Left cardiac atrium (tissue), 4 donors: ENCODE results near the gene TTC6. TPM values are rescaled to one million over a fixed set of nuclear protein-coding genes. Genes with fewer than 3 reads are reported as not detected.

Source experiments
- ATAC-seq, 2 donors: fragments of 200-7000 bp; cut with Tn5 transposase; one replicate each; pipeline ENCODE4 v1.9.1; 2020; ENCODE audit warnings: mild to moderate bottlenecking in 2 of 2, moderate library complexity in 2 of 2
- DNase-seq: peaks from one replicate; pipeline ENCODE4 v3.0.0-alpha.2; 2020
- intact Hi-C, 2 donors: fragments of 100-400 bp; cut with DNase I; formaldehyde crosslinking; loops; one replicate each; pipeline versions ENCODE4 v1.14.1 to v1.15.1; 2022 to 2023
- total RNA-seq, 2 donors: library from RNA; stranded (reverse); fragmentation: NEBNext Ultra II Directional; extraction: Animal tissue kit (Norgen Biotek cat#: 25700); gene quantifications; one replicate each; pipeline ENCODE4 v1.2.1, GENCODE V29; 2021
- donor health status: DM: no; HTN: yes; CAD: no.
- donor health status: DM: no; HTN: yes; CAD: no; lungs with severe emphysema.
- donor health status: DM: yes; HTN: yes; CAD: no.
- donor health status: Dilated cardiomyopathy.

The TTC6 gene
- total RNA-seq, 2 donors from 2014 or later: not detected

DNA sequence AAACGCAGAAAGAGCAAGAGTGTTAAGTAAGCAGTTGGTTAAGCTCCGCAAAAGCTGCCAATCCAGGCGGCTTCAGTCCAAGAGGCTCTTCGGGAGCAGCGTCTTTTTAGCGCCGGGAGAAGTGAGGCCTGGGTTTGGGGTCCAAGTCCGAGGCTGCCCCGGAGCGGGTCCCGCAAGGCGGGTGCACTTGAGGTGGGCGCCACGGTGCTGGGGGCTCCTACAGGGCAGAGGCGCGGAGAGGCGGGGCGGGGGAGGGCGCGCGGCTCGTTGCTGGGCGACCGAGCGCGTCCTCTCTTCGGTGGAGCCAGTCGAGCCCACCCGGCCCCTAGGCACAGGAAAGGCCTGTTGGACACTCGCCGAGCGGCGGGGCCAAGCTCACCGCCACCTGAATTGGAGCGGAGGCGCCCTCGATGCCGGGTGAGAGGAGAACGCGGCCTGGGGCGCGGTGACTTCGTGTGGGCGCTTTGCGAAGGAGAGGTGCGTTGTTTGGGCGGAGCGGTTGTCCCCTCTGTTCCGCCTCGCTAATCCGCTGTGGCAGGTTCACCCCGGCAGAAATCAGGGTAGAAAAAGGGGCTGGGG lies 15.6 kb downstream of the TTC6 start:
- ATAC-seq (no peak), DNase-seq (no peak)
- intact Hi-C loops: no loop called here

DNA sequence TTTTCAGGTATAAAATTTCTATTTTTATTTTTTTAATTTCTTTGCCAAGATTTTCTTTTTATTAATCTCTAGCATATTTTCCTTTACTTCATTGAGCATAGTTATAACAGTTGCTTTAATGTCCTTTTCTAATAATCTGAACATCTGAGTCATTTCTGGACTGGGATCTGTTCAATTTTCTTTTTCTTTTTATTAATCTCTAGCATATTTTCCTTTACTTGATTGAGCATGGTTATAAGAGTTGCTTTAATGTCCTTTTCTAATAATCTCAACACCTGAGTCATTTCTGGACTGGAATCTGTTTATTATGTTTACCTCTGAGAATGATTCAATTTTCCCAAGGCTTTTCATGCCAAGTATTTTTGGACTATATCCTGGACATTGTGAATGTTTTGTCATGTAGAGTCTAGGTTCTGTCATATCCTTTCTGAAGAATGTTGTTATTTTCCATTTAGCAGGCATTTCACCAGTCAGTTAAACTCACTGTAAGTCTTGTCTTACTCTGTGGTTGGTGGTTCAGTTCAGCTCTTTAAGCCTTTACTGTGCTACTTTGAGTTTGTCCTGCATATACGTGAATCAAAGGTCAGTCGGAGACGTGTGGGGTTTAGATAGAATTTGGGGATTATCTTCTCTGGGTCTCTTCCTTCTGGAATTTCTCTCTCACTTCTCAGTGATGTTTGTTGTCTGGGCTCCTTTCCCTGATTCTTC lies 20.3 kb downstream of the TTC6 start:
- DNase-seq (no peak), ATAC-seq (no peak)
- intact Hi-C loops: no loop called here

DNA sequence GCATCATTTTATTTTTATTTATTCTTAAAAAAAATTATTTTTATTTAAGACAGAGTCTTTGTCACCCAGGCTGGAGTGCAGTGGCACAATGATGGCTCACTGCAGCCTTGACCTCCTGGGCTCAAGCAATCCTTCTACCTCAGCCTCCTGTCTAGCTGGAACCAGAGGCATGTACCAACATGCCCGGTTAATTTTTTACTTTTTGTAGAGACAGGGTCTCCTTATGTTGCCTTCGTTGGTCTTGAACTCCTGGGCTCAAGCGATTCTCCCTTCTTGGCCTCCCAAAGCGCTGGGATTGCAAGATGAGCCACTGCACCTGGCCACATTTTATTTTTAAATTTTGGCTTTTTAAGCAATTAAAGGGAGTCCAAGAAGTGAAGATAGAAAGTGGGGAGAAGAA lies 21.4 kb downstream of the TTC6 start:
- ATAC-seq (no peak), DNase-seq (no peak)
- intact Hi-C loops: no loop called here

DNA sequence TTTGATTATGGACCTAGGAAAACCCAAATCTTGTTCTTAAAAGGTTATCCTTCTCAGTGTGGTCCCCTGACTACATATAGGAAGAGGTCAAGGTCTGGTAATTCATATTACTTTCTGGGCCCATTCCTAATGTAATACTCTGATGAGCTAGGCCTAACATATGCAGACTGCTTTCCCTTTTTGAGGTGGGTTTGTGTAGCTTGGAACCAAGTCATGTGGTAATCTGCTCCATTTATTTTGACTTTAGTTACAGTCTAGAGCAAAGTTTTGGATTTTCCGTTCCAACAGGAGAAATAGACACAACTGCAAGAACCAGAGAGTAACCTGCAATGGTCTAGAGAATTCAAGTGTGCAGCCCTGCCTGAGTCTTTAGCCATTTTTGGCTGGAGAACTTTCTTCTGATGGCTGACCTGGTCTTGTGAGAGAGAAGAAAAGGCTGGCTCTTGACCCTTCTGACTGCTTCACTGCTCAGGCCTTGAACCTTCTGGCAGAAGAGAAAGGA lies 22.5 kb downstream of the TTC6 start:
- no peak for ATAC-seq
- intact Hi-C loops: no loop called here
- no peak for DNase-seq

DNA sequence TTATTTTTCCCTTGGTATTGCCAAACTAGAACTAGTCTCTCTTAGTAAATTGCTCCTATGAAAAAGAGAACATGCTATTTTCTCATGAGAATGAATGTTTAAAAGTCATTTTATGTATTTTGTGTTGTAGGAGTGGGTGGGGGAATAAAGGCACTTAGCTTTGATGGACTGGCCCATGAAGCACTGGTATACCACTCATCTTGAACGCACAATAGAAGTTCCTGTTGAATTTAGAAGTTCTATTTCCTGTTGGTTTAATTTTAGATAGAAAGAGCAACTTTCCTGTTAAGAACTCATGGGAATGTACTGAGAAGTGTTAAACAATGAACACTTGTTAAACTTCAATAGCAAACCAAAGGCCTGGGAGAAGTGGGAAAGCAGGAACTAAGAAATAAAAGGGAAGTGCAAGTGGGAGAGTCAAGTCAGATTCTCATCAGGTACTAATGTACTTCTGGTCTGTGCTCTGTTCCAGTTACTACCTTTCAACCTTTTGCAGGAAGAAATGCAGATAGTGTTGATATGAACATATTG lies 23.1 kb downstream of the TTC6 start:
- no peak for DNase-seq
- intact Hi-C loops: no loop called here
- ATAC-seq: no peak

DNA sequence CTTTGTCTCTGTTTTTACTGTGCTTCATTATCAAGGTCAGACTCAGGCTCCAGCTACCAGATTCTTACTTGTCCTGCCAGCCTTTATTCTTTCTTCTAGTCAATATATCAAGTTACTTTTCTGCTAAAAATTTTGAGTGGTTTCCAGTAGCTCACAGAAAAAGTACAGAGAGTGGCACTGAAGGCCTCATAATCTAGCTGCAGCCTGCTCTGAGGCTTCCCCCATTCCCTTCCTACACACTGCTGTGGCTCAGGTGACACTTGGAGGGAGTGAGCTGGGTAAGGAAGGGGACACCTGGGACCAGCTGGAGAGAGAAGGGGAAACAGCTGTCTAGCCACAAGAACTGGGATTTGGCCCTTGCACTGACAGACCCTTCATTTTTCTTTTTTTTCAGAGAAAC lies 25.4 kb downstream of the TTC6 start:
- intact Hi-C loops: no loop called here
- ATAC-seq (no peak), DNase-seq (no peak)

DNA sequence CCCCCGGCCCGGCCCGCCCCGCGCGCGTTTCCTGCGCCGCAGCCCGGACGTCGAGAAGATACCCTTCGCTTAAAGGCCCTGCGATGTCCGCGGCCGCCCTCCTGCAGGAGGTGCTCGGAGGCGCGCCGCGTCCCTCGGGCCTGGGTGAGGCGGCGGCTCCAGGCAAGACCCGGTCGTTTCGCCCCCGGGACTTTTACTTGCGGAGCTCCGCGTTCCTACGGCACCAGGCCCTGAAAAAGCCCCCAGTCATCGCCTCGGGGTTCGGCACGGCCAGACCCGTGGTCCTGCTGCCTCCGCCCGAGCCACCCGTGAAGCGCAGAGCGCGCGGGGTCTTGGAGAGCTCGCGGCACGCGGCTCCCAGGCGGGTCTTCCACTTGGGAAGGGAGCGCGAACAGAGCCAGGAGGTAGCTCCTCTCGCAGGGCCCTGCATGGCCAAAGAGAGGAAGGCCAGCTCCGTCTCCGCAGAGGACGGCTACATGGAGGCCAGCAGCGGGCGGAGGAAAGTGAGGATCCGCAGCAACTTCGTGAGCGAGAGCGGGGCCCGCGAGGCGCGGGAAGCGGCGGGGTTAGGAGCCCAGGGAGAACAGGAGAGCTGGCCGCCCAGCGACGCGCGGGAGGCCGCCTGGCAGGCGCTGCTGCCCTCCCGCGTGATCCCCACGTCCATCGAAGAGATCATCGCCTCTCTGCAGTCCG lies 26.9 kb downstream of the TTC6 start:
- ATAC-seq (no peak), DNase-seq (no peak)
- intact Hi-C loops: no loop called here

DNA sequence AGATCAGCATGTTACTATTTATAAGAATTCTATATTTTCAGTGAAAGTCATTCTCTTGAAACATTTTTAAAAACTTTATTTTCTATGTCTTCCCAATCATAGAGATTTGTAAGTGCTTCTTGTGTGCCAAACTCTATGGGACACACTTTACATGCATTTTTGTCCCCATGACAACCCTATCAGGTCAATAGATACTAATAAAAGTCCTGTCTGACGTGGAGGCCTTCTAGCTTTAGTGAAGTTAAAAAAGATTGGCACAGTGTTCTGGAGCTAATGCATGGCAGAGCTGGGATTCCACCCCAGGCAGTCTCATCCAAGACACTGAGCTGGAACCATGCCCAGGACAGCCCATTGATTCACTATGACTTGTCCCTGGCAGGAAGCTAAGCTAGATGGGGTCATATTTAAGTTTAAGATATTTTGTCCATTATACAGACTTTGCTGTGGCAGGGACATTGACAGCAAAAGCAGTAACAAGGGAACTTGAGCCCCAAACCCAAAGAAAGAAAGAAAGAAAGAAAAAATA lies 28.1 kb downstream of the TTC6 start:
- ATAC-seq (no peak), DNase-seq (no peak)
- intact Hi-C loops: no loop called here

DNA sequence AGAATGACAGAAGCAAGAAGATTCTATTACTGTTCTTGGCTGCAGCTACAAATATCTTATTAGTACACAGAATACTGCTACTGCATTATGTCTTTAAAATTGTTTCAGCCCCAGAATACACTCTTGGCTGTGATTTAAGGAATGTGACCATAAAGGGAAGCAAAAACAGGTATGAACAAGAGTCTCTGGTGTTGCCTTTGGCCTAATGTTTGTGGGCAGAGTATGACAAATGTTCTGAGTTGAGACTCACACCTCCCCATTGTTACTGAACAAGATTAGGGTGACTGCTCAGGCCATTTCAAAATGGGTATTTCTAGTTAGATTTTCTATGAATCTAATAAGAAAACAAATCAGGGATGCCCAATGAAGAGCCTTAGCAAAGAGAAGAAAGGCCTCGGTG lies 28.5 kb downstream of the TTC6 start:
- DNase-seq (no peak), ATAC-seq (no peak)
- intact Hi-C loops: no loop called here

DNA sequence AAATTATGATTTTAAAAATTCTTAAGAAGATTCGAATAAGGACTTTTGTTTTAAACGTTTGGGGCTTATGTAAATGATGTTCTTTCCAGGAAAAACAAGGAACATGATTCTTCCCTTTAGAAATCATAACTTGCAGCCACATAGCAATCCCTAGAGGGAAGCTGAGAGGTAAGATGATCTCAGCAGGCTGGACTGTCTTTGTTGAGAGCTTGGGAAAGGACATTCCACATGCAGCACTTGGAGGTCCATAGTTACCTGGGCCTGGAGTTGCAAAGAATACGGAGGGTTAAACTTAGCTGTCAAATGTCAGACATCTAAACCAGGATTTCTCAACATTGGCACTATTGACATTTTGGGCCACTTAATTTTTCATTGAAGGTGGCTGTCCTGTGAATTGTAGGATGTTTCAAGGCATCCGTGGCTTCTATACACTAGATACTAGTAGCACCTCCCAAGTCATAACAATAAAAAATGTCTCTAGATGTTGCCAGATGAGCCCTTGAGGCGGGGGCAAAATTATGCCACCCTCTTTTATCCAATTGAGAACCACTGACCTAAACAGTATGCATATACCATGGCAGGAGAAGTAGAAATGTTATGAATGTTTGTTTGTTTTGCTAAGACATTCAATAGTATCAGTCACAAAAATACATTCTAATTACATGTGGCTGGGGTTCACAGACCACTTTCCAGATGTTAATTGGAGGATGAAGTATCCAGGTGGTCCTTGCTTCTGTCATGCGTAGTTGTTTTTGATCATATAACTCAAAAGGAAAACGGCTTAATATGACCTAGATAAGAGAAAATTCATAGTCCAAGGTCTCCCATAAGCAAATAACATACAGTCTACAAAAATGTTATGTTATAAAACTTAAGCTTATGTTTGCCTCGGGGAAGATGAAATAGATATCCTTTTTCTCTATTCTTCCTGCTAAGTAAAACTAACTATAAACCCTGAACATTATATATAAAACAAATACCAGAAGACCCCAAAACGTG lies 30.5 kb downstream of the TTC6 start:
- ATAC-seq: no peak
- DNase-seq: no peak
- intact Hi-C loops: no loop called here

DNA sequence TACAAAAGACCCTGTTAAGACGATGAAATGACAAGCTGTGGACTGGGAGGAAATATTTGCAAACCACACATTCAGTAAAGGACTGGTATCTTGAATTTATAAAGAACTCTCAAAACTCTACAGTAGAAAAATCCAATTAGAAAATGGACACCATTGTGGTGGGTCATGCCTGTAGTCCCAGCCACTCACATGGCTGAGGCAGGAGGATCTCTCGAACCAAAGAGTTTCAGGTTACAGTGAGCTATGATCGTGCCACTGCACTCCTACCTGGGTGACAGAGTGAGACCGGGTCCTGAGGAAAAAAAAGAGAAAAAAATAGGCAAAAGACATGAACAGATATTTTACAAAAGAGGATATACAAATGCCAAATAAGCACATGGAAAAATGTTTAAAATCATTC lies 41.9 kb downstream of the TTC6 start:
- no peak for DNase-seq
- intact Hi-C loops: no loop called here
- ATAC-seq: no peak

DNA sequence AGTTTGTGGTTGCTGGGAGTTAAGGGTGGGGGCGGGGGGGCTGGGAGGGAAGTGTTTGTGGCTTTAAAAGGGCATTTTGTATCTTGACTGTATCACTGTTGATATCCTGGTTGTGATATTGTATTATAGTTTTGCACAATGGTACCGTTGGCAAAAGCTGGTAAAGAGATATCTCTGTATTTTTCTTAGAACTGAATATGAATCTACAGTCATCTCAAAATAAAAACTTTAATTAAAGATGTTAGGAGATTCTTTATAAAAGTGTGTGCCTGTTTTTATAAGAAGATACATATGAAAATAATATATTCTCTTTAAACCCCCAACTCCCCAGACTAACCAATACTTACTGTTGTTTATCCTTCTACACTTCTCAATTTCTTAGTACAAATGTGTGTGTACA lies 43.2 kb downstream of the TTC6 start:
- DNase-seq (no peak), ATAC-seq (no peak)
- intact Hi-C loops: no loop called here

DNA sequence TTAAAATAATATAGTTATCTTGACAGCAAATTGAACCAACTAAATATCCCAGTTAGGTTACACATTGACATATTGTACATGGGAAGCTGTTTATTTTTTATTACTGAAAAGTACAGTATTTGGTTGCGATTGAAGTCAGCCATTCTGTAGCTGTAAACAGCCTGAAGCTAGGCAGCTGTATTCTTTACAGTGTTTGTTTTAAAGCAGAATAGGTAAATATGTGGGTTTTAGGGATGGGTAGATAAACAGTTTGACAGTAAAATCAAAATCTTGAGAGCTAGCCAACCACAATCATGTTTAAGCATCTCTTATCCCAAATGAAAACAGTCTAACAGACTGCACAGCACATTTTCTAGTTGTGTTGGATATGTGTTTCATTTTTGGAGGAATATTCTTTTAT lies 45.7 kb downstream of the TTC6 start:
- intact Hi-C loops: no loop called here
- no peak for DNase-seq
- no peak for ATAC-seq

DNA sequence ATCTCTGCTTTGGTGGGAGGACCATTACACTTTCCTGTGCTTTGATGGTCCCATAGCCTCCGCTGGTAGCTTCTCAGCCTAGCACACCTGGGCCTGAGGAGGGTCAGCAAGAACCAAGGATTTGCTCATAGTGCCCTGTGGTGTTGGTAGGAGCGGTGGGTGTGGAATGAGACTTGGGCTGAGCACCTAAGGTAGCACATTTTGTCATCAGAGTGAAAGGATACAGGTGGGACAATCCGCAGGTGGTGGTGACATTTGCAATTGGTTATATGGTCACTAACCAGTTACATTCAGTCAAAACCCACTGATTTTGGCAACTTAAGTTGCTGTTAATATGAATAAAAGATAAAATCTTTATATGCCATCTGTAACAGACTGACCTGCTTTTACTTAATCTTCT lies 46.7 kb downstream of the TTC6 start:
- no peak for ATAC-seq
- no peak for DNase-seq
- intact Hi-C loops: no loop called here

DNA sequence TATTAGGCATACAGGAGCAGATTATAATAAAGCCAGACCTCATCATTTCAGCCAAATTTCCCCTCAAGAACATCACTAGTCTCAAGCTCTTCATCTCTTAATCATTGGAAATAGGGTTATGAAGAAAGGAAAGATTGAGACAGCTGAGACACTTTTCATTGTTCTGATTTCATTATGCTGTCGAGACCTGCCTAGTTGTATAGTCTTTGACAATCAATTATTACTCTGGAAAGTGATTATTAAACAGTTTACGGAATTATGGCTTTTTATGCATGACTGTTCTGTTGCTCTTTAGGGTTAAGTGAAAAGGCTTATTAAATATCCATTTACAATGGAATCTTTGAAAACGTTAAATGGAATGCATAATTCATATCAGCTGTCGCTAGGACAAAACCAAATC lies 48.3 kb downstream of the TTC6 start:
- ATAC-seq: no peak
- intact Hi-C loops: no loop called here
- DNase-seq: no peak
